ENCODE measurements around the gene CEP295NL.
"Not testable (repeated sequence)": the region's sequence is repeated elsewhere in the genome, so short reads cannot be mapped to it uniquely, and the experiment has no call there.

Gene CEP295NL, protein sequence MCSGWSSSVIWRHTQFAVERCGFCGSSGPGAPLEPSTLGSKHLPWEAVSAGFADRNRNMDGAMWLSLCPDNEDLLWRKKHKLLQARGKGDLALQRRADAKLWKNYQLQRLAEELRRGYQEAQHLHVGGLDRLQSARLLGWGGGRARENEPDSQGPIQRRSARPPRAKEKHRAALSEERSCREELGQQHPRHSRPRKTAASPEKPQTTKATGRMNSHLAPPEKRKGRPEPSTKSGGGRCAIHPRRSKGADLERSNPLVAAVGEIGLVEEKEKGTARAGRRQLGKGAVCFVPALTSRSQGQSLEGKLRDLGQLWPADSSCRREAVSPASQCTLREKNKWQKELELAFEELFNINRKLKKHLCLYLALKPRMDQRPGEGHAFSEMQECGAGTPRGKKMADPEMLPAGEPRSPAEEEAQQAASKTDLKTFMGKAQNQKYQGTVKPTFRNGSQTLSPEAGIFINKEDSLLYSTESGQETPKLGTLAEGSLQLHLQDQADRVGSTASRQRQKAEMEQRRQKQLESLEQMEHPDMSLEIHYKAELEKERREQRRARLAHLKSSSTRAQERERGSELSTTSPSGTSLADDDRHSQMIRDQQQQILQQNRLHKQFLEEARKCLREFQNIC

DNA sequence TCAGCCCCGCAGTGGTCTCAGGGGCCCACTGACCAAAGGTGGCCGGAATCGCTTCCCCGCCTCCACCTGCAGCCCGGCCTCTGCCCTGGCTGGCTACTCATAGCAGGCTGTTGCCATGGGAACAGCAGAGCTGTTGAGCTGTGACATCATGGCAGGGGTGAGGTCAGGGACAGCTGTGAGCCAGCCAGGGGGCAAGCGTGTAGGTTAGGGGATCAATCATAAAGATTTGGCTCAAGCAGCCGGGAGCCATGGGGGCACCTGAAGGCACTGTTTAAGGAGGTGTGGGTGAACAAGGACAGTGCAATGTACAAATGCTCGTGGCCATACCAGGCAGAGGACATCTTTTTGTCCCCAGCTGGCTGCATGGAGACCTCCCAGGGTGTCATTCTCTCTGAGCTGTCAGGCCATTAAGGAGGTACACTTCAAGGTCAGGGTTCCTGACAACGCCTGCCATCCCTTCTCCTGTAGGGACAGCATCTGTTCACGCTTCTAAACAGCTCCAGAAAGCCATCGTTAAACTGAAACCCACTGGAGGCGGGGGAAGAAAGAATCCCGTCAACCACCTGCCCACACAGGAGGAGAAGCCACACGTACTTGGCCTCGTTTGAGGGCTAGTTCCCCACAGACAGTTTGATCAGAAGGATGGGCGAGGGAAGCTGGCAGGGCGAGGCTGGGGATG is at the start of gene CEP295NL:
TSS of gene CEP295NL (minus strand) at position 101 of the 679 bp plus-strand sequence. CDS start 1,373 bp downstream, outside the sequence.
- no peak for DNase-seq (ENCODE audit: low read depth)

DNA sequence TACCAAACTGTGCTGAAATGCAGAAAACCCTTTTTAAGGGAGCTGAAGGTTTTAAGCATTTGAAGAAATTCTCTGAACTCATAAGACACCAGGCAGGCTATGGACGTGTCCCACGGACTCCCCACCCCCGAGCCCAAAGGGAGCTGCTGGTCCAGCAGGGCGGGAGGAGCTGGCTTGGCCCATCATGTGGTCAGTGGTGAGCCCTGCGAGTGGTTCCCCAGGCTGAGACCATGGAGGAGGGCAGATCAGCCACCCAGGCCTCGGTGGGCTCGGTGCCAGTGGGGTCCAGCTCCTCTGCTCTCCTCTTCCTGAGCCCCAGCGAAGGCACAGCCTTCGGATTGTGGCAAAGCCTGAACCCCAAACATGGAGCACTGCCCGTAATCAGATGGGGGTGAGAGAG is 49.7 kb upstream of the CEP295NL start:
- no peak for DNase-seq (ENCODE audit: low read depth)

DNA sequence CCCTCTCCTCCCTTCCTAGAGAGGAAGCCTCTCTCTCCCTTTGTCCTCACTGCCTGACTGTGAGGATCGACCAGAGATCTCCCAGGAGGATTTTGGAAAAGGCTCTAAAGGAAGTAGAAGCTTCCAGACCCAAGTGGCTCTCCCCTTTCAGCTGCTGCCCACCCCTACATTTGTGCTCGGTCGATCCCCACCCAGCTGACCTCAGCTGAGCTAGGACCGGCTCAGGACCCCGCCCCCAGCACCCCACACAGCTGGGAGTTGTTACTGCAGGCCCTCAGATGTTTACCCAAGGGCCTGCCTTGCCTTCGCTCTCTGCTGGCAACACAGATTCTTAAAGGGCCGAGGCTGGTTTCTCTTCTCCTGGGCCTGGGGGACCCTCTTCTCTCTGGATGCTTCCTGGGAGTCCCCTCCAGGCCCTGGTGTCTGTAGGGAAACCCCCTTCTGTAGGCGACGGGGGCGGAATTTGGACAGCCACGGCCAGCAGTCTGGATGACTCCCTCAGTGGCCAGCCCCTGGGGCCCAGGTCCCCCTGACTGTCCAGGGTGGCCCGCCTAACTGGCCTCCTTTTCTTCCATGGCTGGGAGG is 49.1 kb upstream of the CEP295NL start:
- DNase-seq (ENCODE audit: low read depth) = no peak

DNA sequence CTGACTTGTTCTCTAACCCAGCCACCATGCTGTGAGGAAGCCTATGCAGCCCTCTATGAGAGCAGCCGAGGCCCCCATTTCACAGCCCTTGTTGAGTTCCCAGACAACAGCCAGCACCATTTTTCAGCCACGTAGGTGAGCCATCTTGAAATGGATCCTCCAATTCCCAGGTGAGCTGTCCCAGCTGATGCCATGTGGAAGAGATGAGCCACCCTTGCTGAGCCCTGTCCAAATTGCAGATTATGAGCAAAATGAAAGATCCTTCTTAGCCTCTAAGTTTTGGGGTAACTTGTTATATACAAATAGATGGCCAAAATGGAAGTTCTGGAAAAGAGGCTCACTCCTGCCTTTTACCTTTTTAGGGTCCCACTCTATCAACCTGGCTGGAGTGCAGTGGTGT is 47.9 kb upstream of the CEP295NL start:
- DNase-seq (ENCODE audit: low read depth) = no peak

DNA sequence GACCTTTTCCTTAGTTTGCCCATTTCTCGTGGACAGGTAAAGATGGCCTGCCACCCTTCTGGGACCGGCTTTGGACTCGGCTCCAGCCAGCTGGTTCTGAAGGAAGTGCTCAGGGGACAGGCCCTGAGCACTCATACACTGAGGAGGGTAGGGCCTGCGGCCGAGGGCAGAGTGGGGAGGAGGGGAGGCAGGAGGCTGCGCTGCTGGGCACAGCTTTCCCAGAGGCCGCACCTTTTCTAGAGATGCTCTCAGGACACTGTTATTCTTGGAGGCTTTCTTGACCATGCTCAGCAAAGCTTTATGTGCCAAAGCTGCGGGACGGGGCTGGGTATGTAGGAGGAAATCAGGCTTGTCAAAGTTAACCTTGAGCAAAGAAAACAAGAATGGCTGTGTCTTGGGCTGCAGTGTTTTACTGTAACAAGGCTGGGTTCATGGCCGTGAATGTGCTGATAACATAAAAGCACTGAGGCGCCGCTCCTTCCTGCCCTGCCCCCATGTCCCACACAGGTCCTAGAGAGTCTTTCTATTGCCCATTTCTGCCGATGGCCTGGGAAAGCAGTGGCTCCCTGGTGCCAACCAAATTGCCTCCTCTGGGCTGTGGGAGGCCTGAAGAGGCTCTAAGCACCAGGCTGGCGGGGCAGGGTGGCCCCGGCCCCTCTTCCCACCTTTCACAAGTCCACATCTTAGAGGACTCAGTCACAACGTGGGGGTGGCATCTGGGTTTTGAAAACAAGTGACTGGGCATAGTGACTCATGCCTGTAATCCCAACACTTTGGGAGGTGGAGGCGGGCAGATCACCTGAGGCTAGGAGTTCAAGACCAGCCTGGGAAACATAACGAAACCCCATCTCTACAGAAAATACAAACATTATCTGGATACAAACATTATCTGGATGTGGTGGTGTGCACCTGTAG is 44.5 kb upstream of the CEP295NL start:
- DNase-seq (ENCODE audit: low read depth) = no peak

DNA sequence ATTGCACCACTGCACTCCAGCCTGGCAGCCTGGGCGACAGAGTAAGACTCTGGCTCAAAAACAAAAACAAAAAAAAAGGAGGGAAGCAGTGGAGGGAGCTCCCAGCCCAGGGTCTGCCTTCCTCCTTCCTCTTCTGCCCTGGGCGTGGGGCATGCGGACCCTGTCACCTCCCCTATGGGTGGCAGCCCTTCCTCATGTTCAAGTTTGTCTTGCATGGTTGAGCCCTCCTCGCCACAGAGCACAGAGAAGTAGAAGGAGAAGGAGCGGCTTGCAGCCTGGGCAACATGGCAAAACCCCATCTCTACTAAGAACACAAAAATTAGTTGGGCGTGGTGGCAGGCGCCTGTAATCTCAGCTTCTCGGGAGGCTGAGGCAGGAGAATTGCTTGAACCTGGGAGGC is 43.6 kb upstream of the CEP295NL start:
- DNase-seq (ENCODE audit: low read depth) = no peak

DNA sequence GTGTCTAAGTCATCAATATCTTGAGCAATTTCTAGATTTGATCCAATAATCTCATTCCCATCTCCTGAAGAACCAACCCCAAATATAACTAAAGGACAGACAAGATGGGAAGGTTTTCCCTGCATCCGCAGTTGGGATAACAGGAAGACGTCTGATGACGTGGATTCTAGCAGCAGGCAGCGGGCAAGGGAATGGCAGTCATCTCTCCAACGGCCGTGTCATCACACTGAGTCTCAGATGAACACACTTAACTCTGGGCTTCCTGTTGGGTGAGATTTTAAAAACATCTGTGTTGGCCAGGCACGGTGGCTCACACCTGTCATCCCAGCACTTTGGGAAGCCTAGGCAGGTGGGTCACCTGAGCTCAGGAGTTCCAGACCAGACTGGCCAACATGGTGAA is 43.1 kb upstream of the CEP295NL start:
- no peak for DNase-seq (ENCODE audit: low read depth)

DNA sequence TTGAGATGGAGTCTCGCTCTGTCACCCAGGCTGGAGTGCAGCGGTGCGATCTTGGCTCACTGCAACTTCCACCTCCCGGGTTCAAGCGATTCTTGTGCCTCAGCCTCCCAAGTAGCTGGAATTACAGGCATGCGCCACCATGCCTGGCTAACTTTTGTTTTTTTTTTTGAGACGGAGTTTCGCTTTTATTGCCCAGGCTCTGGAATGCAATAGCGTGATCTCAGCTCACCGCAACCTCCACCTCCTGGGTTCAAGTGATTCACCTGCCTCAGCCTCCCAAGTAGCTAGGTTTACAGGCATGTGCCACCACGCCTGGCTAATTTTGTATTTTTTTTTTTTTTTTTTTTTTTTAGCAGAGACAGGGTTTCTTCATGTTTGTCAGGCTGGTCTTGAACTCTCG is 42.5 kb upstream of the CEP295NL start:
- DNase-seq (ENCODE audit: low read depth) = not testable (repeated sequence)

DNA sequence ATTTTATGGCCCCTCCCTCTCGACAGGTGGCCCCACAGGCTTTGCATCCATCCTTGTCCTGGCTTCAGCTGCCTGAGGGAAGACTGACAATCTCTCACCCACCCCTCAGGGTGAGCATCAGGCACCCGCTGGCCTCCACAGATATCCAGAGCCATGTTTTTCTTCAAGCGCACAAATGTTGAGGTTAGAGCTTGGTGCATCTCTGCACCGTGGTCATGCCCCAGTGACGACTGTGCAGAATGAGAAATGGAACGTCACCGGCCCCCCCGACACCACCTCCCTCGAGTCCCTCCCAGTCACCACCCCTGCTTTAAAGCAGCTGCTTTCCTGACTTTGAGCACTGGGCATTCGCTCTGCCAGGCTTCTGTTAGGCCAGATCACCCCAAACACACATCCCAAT is 42.0 kb upstream of the CEP295NL start:
- DNase-seq (ENCODE audit: low read depth) = no peak

DNA sequence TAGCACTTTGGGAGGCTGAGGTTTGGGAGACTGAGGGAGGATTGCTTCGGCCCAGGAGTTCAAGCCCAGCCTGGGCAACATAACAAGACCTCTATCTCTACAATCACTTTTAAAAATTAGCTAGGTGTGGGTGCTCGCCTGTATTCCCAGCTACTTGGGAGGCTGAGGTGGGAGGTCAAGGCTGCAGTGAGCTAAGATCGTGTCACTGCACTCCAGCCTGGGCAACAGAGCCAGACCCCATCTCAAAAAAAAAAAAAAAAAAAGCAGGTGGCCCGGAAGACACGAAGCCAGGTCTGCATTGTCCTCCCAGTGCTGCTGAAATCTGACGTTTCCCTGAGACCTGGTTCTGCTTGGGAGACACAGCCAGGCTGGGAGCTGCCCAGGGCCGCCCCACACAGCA is 41.0 kb upstream of the CEP295NL start:
- DNase-seq (ENCODE audit: low read depth) = no peak

DNA sequence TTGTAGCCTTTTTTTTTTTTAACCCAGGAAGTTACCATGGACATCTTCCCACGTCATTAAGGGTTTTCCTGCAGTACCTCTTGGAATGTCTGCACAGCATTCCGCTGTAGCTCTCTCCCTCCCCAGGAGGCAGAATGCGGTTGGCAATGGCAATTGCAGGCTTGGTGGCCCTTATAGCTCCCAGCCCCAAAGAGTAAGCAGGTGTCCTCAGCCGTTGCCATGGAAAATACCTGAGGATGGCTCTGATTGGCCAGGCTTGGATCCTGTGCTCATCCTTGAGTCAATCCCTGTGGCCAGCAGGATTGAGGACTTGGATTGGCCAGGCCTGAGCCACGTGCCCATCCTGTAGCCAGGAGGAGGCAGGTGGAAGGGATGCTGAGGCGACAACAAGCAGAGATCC is 37.7 kb upstream of the CEP295NL start:
- DNase-seq (ENCODE audit: low read depth) = no peak

DNA sequence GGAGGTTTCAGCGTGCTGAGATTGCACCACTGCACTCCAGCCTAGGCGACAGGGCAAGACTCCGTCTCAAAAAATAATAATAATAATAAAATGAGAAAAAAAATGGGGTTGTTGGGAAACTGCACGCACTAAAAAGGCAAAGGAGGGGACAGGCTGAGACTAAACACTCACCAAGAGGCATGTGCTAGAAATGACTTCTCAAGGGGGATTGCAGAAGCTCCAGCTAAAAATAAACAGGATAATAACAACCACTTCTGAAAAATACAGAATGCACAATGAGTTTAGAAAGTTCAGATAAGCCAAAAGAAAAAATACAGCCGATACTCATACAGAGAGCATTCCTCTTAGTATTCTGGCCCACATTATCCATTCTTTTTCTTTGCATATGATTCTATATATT is 37.3 kb upstream of the CEP295NL start:
- no peak for DNase-seq (ENCODE audit: low read depth)

DNA sequence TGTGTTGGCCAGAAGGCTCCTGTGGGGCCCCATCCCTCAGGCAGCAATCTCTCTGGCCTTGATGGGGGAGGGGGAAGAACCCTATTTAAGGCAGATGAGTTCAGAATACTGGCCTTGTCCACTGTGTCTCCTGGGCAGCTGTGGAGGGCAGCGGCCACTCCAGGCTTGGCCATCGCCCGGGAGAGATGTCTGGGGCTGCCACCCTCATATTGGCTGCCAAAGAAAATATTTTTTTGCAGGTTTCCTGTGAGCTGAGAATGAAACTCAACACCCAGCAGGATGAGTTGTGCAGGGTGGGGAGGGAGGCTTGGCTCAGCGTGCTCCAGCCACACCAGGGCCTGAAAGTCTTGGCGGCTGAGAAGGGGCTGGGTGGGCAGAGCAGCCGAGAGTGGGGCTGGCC is 36.6 kb upstream of the CEP295NL start:
- no peak for DNase-seq (ENCODE audit: low read depth)

DNA sequence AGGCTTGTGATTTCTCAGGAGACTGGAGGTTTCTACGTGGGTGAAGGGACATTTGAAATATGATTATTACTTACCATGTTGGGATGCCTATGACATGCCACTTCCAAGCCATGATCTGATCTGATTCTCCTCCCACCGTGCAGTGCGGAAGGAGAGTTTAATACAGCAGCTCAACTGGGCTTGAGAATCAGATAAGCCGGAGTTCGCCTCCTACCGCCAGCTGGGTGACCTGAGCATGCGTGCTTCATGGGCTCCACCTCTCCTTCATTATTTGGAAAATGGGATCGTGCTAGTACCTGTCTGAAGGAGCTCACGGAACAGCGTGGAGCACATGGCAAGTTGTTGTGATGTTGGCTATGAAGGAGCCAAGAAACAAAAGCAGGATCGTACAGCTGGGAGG is 34.6 kb upstream of the CEP295NL start:
- DNase-seq (ENCODE audit: low read depth) = no peak

DNA sequence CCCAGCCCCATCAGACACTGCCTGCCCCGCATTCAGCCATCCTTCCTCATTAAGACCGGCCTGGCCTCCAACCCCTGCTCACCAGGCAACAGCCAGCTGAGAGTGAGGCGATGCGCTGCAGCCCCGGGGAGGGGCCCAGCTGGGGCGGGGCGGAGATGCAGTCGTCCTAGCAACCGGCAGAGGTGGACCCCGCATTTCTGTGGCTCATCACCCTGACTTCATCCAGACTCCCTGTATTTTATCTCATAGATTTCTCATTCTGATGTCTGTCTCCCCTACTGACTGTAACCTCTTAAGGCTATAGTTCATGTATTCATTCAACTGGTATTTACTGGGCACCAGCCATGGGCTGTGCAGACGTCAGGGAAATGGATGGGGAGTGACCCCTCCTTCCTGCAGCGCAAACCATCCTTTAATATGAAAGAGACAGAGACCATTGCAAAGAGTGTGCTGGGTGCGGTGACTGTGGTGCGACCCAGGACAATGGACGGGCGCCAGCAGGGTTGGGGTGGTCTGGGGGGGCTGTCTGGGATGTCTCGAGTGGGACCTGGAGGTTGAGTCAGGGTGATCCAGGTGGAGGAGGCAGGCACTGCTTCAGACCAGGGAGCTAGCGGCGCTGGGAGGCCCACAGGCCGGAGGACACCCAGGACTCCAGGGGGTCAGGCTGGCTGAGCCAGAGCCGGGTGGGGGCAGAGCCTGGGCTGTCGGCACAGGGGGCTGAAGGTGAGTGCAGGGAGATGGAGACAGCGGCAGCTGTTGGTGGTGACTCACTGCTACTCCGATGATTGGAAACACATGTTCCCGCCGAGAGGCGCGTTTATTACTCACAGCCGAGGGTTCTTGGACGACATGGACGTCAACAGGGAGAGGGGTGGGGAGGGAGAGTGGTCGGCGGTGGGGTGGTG is 32.7 kb upstream of the CEP295NL start:
- DNase-seq (ENCODE audit: low read depth) = no peak

DNA sequence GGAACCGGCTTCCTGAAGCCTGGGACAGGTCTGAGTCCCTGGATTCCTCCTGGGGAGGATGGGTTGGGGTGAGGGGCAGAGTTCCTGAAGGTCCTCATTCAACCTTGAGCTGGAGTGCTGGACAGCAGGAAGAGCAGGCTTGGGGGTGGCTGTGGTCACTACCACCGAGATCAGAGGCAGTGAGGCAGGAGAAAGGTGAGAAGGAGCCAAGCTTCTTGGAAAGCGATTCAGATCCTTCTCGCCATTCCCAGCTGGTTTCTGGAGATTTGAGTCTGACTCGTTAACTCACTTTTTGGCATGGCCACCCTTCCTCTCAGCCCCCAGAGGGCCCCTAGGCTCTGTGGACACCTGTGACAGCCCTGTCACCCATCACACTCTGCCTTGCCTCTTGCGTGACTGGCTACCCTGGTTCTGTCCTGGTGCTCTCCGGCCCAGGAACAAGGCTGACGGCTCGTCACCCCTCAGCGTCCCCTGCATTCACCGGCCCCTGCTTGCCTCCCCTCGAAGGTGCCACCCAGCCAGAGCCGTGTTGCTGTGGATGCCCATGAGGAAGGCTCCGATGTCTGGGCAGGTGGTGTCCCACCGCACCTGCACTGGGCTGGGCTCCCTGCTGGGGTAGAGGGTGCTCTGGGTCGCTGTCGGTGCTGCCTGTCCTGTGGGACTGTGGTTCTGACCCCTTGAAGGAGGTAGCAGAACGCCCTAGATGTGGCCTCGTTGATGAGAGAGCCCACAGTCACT is 31.8 kb upstream of the CEP295NL start:
- DNase-seq (ENCODE audit: low read depth) = no peak

DNA sequence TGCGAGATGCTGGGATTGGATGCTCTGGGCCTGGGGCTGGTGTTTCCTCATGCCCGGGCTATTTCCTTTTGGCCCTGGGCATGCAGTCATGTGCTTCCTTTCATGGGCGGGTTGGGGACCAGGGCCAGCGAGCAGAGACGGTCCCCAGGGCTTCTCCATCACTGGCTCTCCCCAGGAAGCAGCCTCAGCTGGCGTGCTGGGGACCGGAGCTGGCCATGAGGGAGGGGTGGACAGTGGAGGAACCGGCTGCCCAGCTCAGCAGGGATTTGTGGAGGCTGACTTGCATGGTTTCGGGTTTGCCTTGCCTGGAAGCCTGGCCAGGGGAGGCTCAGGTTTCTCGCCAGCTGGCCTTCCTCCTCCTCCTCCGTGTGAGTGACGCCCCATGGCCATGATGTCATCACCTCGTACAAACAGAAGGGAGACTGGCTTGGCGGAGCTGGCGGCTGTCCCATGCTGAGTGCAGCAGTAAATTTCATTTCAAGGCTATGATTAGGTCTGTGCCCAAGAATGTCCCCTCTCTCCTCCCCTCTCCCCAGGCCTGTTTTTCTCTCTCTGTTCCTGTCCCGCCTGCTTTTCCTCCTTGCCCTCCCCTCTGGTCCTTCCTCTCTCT is 31.1 kb upstream of the CEP295NL start:
- no peak for DNase-seq (ENCODE audit: low read depth)

DNA sequence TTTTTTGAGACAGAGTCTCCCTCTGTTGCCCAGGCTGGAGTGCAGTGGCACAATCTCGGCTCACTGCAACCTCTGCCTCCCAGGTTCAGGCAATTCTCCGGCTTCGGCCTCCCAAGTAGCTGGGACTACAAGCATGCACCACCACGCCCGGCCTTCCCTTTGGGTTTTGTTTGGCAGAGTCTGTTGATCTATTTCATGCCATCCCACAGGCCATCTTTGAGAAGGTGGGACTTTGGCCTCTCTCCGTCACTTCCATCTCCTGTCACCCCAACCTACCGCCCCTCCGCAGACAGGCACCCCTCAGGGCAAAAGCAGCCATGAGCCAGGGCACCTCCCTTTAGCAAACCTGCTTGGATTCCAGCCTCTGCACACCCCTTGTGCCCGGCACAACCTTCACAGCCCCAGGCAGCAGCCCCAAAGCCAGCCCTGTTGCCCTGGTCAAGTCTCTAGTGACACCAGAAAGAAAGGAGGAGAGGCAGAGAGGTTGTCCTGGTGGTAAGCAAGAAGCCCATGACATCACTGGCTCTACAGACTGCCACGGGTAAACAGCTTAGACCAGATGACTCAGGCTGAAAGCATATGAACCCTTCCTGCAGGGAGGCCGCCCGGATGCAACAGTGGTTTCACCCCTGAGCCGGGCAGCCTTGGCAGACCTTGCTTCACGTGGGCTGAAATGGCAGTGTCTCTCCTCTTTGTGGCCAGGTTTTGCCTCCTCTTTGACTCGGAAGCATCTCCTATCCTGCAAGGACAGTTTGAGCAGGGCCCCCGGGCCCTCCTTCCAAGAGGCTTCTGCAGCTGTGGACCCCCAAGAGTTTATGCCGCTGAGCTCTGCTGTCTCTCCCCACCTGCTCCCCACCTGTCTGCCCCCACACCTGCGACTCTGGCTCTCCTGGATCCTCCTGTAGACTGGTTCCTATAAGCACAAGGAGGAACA is 30.3 kb upstream of the CEP295NL start:
- DNase-seq (ENCODE audit: low read depth) = peak; percentile 23

Measured in stimulated activated CD8-positive, alpha-beta memory T cell treated with anti-CD3 and anti-CD28 coated beads, Interleukin-4, amount 100 ng/mL, for 24 hours (primary cell).